Measurements from ENCODE around the gene OXSR1.

GRCh38 chr3:38124324-38125122 is 40.8 kb upstream of the OXSR1 start:
- TF ChIP-seq POLR2A (IDR thresholded peaks at IDR 0.05) (no peak), CTCF (IDR thresholded peaks at IDR 0.05) (no peak), POLR2AphosphoS5 (IDR thresholded peaks at IDR 0.05) (peak; percentile 11)
